Measurements from ENCODE around the gene WDR91. TPM values are rescaled to one million over a fixed set of nuclear protein-coding genes. Genes with fewer than 3 reads are reported as not detected.

WDR91 gene
- total RNA-seq, 1 donor from 2014 or later: 30.0 TPM

- intact Hi-C loops (cut with DNase I): no loop called here
- H3K9me3 ChIP-seq: no peaks in the 10 kb centered on the region
- DNase-seq (no peak), ATAC-seq (peak; percentile 83)
- H3K4me3 ChIP-seq: peak within 1 kb of the TSS; percentile 61
- peaks cover 43% of the 10 kb centered on the region for H3K4me1 ChIP-seq
- H3K36me3 ChIP-seq: no peaks in the 10 kb centered on the region
- H3K27ac ChIP-seq: peak within 1 kb of the TSS; percentile 96
- TF ChIP-seq CTCF (IDR thresholded peaks at IDR 0.05): no peak
- H3K27me3 ChIP-seq: no peaks in the 10 kb centered on the region
Observed at GRCh38 chr7:135147899-135148721, 63.2 kb downstream of the WDR91 start, which contains the start of gene TMEM140. TMEM140 (plus strand) TSS chr7:135148072; CDS start chr7:135164442, 16,370 bp downstream.

- H3K9me3 ChIP-seq: no peaks in the 10 kb centered on the region
- DNase-seq (no peak), ATAC-seq (peak; percentile 41)
Observed at GRCh38 chr7:135147341-135147898, 63.9 kb downstream of the WDR91 start.

GRCh38 chr7:135143885-135144668 is 67.2 kb downstream of the WDR91 start:
- Histone ChIP-seq H3K9me3 (no peaks in the 10 kb centered on the region), H3K4me1 (peaks cover 21% of the 10 kb centered on the region), H3K27me3 (no peaks in the 10 kb centered on the region), H3K36me3 (no peaks in the 10 kb centered on the region), H3K4me3 (no peak overlapping the region), H3K27ac (no peak overlapping the region)
- no peak for DNase-seq
- TF ChIP-seq CTCF (IDR thresholded peaks at IDR 0.05): no peak
- no peak for ATAC-seq
- intact Hi-C loops (cut with DNase I): no loop called here

More at GRCh38 chr7:135147341-135147898, 63.9 kb downstream of the WDR91 start:
- H3K4me1 ChIP-seq: peaks cover 43% of the 10 kb centered on the region
- no peaks in the 10 kb centered on the region for H3K27me3 ChIP-seq
- H3K27ac ChIP-seq: peak overlapping the region; percentile 96
- intact Hi-C loops (cut with DNase I): no loop called here
- H3K4me3 ChIP-seq: peak overlapping the region; percentile 61
- TF ChIP-seq CTCF (IDR thresholded peaks at IDR 0.05): no peak
- no peaks in the 10 kb centered on the region for H3K36me3 ChIP-seq

Small RNAs within 50 kb of the gene (microRNA-seq; reads per million reads assigned to microRNA genes)
- gene MIR6509 (ENCODE audit: borderline microRNAs expressed): not detected

Other genes starting within 250 kb of the WDR91 start
- 3.9 TPM for gene AGBL3, start 225.0 kb downstream of the WDR91 start, total RNA-seq
- 31.2 TPM for gene TMEM140, start 63.5 kb downstream of the WDR91 start, total RNA-seq
- 39.3 TPM for gene CYREN, start 40.8 kb downstream of the WDR91 start, total RNA-seq
- not detected for gene STRA8, start 22.3 kb upstream of the WDR91 start, total RNA-seq

Measured in upper lobe of right lung (tissue), 1 donor.